Left hindlimb (tissue), 1 donor: ENCODE results near the gene RFX3.

Experiments used
- DNase-seq: peaks from one replicate; pipeline ENCODE4 v3.0.0-alpha.2; 2018

The RFX3 gene

GRCh38 chr9:3475300-3476020 is 50.3 kb downstream of the RFX3 start:
- no peak for DNase-seq

- no peak for DNase-seq
These were observed 51.0 kb downstream of the RFX3 start for GRCh38 chr9:3474821-3475220.

GRCh38 chr9:3473405-3473804 is 52.4 kb downstream of the RFX3 start:
- DNase-seq: no peak

GRCh38 chr9:3471883-3472282 is 53.9 kb downstream of the RFX3 start:
- no peak for DNase-seq

GRCh38 chr9:3468421-3469205 is 57.2 kb downstream of the RFX3 start:
- no peak for DNase-seq

GRCh38 chr9:3467593-3468219 is 58.1 kb downstream of the RFX3 start:
- no peak for DNase-seq

GRCh38 chr9:3464033-3464638 is 61.7 kb downstream of the RFX3 start:
- DNase-seq: no peak

- DNase-seq: no peak
These were observed 66.9 kb downstream of the RFX3 start for GRCh38 chr9:3458806-3459475.

GRCh38 chr9:3457175-3457574 is 68.6 kb downstream of the RFX3 start:
- DNase-seq: no peak

GRCh38 chr9:3455717-3456116 is 70.1 kb downstream of the RFX3 start:
- DNase-seq: no peak

- DNase-seq: no peak
These were observed 70.7 kb downstream of the RFX3 start for GRCh38 chr9:3455094-3455493.

GRCh38 chr9:3451956-3452355 is 73.8 kb downstream of the RFX3 start:
- DNase-seq: no peak

GRCh38 chr9:3447788-3448187 is 78.0 kb downstream of the RFX3 start:
- no peak for DNase-seq

- no peak for DNase-seq
These were observed 78.7 kb downstream of the RFX3 start for GRCh38 chr9:3447143-3447542.

- no peak for DNase-seq
These were observed 79.5 kb downstream of the RFX3 start for GRCh38 chr9:3446313-3446712.

GRCh38 chr9:3444016-3444415 is 81.8 kb downstream of the RFX3 start:
- no peak for DNase-seq

GRCh38 chr9:3441197-3441816 is 84.5 kb downstream of the RFX3 start:
- no peak for DNase-seq

GRCh38 chr9:3436629-3437420 is 89.0 kb downstream of the RFX3 start:
- DNase-seq: no peak

GRCh38 chr9:3435732-3436131 is 90.1 kb downstream of the RFX3 start:
- no peak for DNase-seq

GRCh38 chr9:3434594-3434993 is 91.2 kb downstream of the RFX3 start:
- no peak for DNase-seq

GRCh38 chr9:3433754-3434153 is 92.0 kb downstream of the RFX3 start:
- no peak for DNase-seq

- DNase-seq: no peak
These were observed 92.7 kb downstream of the RFX3 start for GRCh38 chr9:3433066-3433465.
